Gastroesophageal sphincter (tissue), 3 donors: ENCODE results near the gene PCSK4.

Source experiments
- EP300 ChIP-seq: sonication (generic); formaldehyde crosslinking; IDR thresholded peaks from one replicate; pipeline ENCODE4 v1.6.1; 2017; ENCODE audit warnings: antibody characterized with exemption, mild to moderate bottlenecking
- POLR2A ChIP-seq, 2 donors: fragments of 450-650 bp; IDR thresholded peaks; one replicate each; pipeline ENCODE4 v1.6.1; 2017; ENCODE audit warnings: antibody characterized with exemption in 2 of 2, mild to moderate bottlenecking in 2 of 2, moderate library complexity in 1 of 2
- POLR2AphosphoS5 ChIP-seq: sonication (generic); formaldehyde crosslinking; IDR thresholded peaks from one replicate; pipeline ENCODE4 v1.6.1; 2017; ENCODE audit warnings: antibody characterized with exemption
- TF ChIP-seq, protein P1 (sequence below), 4 experiments: fragments of 200-600 bp in 2 of 4; fragments of 450-650 bp in 2 of 4; sonication (generic) in 1 of 4; IDR thresholded peaks; one replicate each; pipeline ENCODE4 v1.5.1; 2017 to 2019; ENCODE audit warnings: antibody characterized with exemption in 4 of 4, mild to moderate bottlenecking in 2 of 4, moderate library complexity in 2 of 4

DNA sequence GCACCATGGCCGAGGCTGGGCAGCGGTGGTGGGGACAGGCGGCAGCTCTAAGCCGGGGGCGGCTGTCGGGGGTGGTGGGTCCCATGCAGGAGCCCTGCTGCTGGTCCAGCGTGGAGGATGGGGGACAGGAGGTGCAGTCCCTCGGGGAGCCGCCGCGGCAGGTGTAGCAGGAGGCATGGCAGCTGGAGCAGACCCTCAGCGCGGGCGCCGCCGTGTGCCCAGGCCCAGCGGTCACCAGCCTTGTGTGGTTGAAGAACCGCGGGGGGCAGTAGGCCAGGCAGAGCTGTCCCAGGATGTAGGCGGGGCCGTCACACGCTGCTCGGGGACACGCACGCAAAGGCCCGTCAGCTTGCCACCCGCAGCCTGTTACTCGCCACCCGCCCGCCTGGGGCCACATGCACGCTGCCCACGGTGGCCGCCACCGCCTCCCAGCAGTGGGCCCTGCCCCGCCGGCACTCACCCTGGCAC is 8.2 kb downstream of the PCSK4 start:
- TF ChIP-seq, protein P1, sequence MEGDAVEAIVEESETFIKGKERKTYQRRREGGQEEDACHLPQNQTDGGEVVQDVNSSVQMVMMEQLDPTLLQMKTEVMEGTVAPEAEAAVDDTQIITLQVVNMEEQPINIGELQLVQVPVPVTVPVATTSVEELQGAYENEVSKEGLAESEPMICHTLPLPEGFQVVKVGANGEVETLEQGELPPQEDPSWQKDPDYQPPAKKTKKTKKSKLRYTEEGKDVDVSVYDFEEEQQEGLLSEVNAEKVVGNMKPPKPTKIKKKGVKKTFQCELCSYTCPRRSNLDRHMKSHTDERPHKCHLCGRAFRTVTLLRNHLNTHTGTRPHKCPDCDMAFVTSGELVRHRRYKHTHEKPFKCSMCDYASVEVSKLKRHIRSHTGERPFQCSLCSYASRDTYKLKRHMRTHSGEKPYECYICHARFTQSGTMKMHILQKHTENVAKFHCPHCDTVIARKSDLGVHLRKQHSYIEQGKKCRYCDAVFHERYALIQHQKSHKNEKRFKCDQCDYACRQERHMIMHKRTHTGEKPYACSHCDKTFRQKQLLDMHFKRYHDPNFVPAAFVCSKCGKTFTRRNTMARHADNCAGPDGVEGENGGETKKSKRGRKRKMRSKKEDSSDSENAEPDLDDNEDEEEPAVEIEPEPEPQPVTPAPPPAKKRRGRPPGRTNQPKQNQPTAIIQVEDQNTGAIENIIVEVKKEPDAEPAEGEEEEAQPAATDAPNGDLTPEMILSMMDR (IDR thresholded peaks at IDR 0.05): no peak
- TF ChIP-seq EP300 (no peak), POLR2A (IDR thresholded peaks at IDR 0.05) (no peak), POLR2AphosphoS5 (no peak)
